Stimulated activated naive B cell treated with anti-CD40 and anti-IgM and Interleukin-4, amounts not matched to agents 10 μg/mL and 1 μg/mL and 100 μg/mL, for 72 hours (primary cell): Measurements from ENCODE around the gene CLASRP.
A peak's percentile ranks its signal among the peaks of the same experiment; 100 is the strongest.

Experiments
- ATAC-seq, 2 donors: fragments of 150-1000 bp; cut with Tn5 transposase; replicated peaks; 2 replicates each; pipeline ENCODE4 v1.10.0; 2021; ENCODE audit warnings: moderate library complexity in 1 of 2
- DNase-seq: peaks from one replicate; pipeline ENCODE4 v3.0.0; 2021
- H3K27ac Mint-ChIP-seq: one replicate; pipeline ENCODE4 v1.8.0; 2022; ENCODE audit warnings: mild to moderate bottlenecking, mixed read lengths
- H3K27me3 Mint-ChIP-seq, 2 donors: one replicate each; pipeline ENCODE4 v1.8.0; 2022; ENCODE audit warnings: mixed read lengths in 2 of 2
- H3K36me3 Mint-ChIP-seq, 2 donors: one replicate each; pipeline ENCODE4 v1.8.0; 2022; ENCODE audit warnings: mixed read lengths in 2 of 2, mild to moderate bottlenecking in 1 of 2
- H3K4me1 Mint-ChIP-seq, 2 donors: one replicate each; pipeline ENCODE4 v1.8.0; 2022; ENCODE audit warnings: mixed read lengths in 2 of 2, mild to moderate bottlenecking in 1 of 2
- H3K4me3 Mint-ChIP-seq, 2 donors: one replicate each; pipeline ENCODE4 v1.8.0; 2022; ENCODE audit warnings: mild to moderate bottlenecking in 2 of 2, mixed read lengths in 2 of 2, moderate library complexity in 1 of 2
- H3K9me3 Mint-ChIP-seq, 2 donors: one replicate each; pipeline ENCODE4 v1.8.0; 2022; ENCODE audit warnings: mixed read lengths in 2 of 2, mild to moderate bottlenecking in 1 of 2

The CLASRP gene

GRCh38 chr19:45092747-45093678, 54.2 kb downstream of the CLASRP start, which contains the start of gene PPP1R37:
TSS of gene PPP1R37 (plus strand) at chr19:45093179. CDS start at chr19:45093326, 147 bp downstream.
- Mint-ChIP-seq H3K36me3 (peaks cover 15 to 53% of the 10 kb centered on the region in 2 donors), H3K4me3 (peak within 1 kb of the TSS; percentile 100), H3K4me1 (peaks cover 41 to 69% of the 10 kb centered on the region in 2 donors), H3K9me3 (peaks cover 2 to 4% of the 10 kb centered on the region in 2 donors), H3K27me3 (no peaks in the 10 kb centered on the region), H3K27ac (peak within 1 kb of the TSS; percentile 100)
- ATAC-seq (peak; percentile 73 to 81), DNase-seq (peak; percentile 91)

- DNase-seq (no peak), ATAC-seq (no peak)
- H3K4me3 Mint-ChIP-seq, result peak overlapping the region; percentile 100
- peaks cover 13 to 47% of the 10 kb centered on the region in 2 donors for H3K36me3 Mint-ChIP-seq
- peak overlapping the region; percentile 100 for H3K27ac Mint-ChIP-seq
- peaks cover 45 to 69% of the 10 kb centered on the region in 2 donors for H3K4me1 Mint-ChIP-seq
- no peaks in the 10 kb centered on the region for H3K27me3 Mint-ChIP-seq
- H3K9me3 Mint-ChIP-seq, result peaks cover 2 to 4% of the 10 kb centered on the region in 2 donors
These were observed 55.3 kb downstream of the CLASRP start for GRCh38 chr19:45094137-45094536.

DNA sequence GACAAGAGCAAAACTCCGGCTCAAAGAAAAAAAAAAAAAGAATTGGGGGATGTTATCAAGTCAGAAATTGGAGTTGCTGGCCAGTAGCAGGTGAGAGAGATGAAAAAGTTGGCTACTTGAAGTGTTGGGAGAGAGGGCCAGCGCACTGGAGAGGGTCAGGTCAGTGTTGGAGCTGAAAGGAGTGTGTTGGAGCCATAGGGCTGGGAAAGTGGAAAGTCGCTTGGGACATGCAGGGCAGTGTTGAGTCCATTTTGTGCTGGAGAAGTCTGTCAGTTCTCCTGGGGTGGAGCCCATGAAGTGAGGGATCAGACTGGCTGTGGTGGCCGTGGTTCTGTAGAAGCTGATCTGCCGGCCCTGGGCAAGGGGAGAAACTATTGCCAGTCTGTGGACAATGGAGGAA, 55.9 kb downstream of the CLASRP start:
- peaks cover 2 to 4% of the 10 kb centered on the region in 2 donors for H3K9me3 Mint-ChIP-seq

DNA sequence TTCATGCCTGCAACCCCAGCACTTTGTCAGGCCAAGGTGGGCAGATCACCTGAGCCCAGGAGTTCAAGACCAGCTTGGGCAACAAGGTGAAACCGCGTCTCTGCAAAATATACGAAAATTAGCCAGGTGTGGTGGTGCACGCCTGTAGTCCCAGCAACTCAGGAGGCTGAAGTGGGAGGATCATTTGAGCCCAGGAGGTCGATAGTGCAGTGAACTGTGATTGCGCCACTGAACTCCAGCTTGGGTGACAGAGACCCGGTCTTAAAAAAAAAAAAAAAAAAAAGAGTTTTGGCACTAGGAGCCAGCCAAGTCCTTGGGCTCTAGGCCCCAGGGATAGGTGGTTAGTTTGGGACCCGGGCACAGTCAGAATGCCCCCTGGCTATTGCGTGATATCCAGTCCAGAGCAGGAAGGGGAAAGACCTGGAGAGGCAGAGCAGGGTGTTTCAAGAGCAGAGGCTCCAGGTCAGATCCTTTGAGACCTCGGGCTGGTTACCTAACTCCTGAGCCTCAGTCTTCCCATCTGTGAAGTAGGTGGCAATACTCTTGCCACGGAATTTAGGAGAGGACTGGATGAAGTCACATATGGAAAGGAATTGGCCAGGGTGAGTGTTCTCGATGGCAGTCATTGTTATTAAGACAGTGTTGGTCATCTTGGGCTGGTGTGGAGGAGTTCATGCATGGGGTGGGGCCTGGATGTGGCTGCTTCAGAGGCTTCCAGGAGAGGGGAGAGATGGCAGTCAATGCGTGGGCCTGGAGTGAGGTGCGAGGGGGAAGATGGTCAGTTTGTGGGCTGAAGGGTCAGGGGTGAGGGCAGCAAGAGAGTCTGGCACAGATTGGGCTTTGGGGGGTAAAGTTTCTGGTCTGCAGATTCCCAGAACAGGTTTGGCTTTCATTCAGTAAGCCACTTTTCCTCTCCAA, 56.9 kb downstream of the CLASRP start:
- DNase-seq, result no peak
- no peak overlapping the region for H3K4me3 Mint-ChIP-seq
- no peak overlapping the region for H3K27ac Mint-ChIP-seq
- H3K9me3 Mint-ChIP-seq, result peaks cover 2 to 4% of the 10 kb centered on the region in 2 donors
- H3K4me1 Mint-ChIP-seq, result peaks cover 50 to 73% of the 10 kb centered on the region in 2 donors
- peaks cover 7 to 35% of the 10 kb centered on the region in 2 donors for H3K36me3 Mint-ChIP-seq
- no peak for ATAC-seq
- no peaks in the 10 kb centered on the region for H3K27me3 Mint-ChIP-seq

More for the DNA sequence above, 55.9 kb downstream of the CLASRP start:
- DNase-seq, result no peak
- no peak for ATAC-seq
- Mint-ChIP-seq H3K4me3 (peak overlapping the region; percentile 100), H3K36me3 (peaks cover 12 to 45% of the 10 kb centered on the region in 2 donors), H3K27me3 (no peaks in the 10 kb centered on the region), H3K27ac (no peak overlapping the region), H3K4me1 (peaks cover 49 to 74% of the 10 kb centered on the region in 2 donors)

- Mint-ChIP-seq H3K27ac (peak overlapping the region; percentile 65), H3K27me3 (no peaks in the 10 kb centered on the region), H3K36me3 (peaks cover 0 to 27% of the 10 kb centered on the region in 2 donors), H3K4me1 (peaks cover 50 to 71% of the 10 kb centered on the region in 2 donors), H3K4me3 (no peak overlapping the region), H3K9me3 (no peaks in the 10 kb centered on the region)
- DNase-seq (no peak), ATAC-seq (no peak)
These were observed 57.9 kb downstream of the CLASRP start for GRCh38 chr19:45096700-45097099.

DNA sequence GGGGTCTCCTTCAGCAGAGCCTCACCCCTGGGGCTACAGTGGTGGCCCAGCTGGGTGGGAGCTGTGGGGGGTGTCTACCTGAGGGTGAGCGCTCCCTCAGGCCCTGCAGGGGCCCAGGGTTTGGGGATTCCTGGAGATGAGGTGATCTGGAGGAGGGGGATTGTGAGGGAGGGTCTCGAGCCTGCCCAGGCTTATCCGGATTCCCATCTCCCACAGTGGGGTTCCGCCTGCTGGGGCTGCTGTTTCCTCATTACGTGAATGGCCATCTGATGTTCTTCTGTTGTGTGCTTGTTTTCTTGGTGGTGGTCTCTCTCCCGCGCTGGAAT, 58.6 kb downstream of the CLASRP start:
- ATAC-seq (no peak), DNase-seq (no peak)
- peak overlapping the region; percentile 74 for H3K27ac Mint-ChIP-seq
- H3K4me1 Mint-ChIP-seq, result peaks cover 53 to 69% of the 10 kb centered on the region in 2 donors
- H3K9me3 Mint-ChIP-seq, result no peaks in the 10 kb centered on the region
- H3K4me3 Mint-ChIP-seq, result no peak overlapping the region
- peaks cover 0 to 27% of the 10 kb centered on the region in 2 donors for H3K36me3 Mint-ChIP-seq
- no peaks in the 10 kb centered on the region for H3K27me3 Mint-ChIP-seq

- Mint-ChIP-seq H3K9me3 (no peaks in the 10 kb centered on the region), H3K4me1 (peaks cover 57 to 69% of the 10 kb centered on the region in 2 donors), H3K36me3 (peaks cover 0 to 27% of the 10 kb centered on the region in 2 donors), H3K27me3 (no peaks in the 10 kb centered on the region), H3K27ac (peak overlapping the region; percentile 74), H3K4me3 (no peak overlapping the region)
- ATAC-seq (no peak), DNase-seq (no peak)
These were observed 59.1 kb downstream of the CLASRP start for GRCh38 chr19:45097776-45098520.

DNA sequence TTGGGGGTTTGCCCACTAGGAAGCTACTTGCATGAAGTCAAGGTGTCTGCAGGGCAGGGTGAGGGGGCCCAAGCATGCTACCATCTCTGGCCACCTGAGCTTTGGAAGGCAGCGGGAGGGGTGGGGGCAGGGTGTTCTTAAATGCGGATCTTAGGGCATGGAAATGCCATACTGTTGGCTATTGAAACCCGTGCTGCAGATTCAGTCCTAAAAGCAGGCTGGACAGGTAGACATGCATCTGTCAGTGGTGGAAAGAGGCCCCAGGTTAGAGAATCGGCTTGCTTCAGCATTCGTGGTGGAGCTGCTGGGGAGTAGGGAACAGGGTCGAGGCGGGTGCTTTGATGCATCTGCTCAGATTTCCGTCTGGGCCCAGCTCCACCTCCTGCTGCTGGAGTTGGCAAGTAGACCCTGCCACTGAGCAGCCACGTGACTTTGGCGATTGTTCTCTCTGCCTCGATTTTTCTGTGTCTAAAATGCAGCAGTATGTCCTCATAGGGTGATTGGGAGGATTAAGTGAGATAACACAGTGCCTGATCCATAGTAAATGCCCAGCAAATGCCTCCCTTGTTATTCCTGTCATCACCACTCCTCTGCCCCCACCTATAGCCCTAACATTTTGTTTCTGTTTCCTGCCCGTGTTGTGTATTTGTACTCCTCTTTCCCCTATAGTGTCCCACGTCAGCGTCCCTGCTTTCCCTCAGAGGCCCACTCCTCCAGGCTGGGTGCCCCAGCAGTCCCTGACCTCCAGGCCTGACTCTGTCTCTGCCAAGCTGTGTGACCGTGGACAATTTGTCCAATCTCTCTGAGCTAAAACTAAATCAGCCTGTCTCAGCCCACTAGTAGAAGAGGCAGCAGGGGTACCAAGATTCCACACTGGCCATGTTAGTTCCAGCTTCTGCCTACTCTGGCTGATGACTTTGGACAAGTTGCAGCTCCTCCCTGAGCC, 59.9 kb downstream of the CLASRP start:
- no peak overlapping the region for H3K27ac Mint-ChIP-seq
- peaks cover 58 to 71% of the 10 kb centered on the region in 2 donors for H3K4me1 Mint-ChIP-seq
- no peaks in the 10 kb centered on the region for H3K27me3 Mint-ChIP-seq
- DNase-seq (no peak), ATAC-seq (no peak)
- peaks cover 0 to 23% of the 10 kb centered on the region in 2 donors for H3K36me3 Mint-ChIP-seq
- no peaks in the 10 kb centered on the region for H3K9me3 Mint-ChIP-seq
- no peak overlapping the region for H3K4me3 Mint-ChIP-seq

- Mint-ChIP-seq H3K27ac (no peak overlapping the region), H3K27me3 (no peaks in the 10 kb centered on the region), H3K36me3 (peaks cover 2 to 20% of the 10 kb centered on the region in 2 donors), H3K4me1 (peaks cover 60 to 71% of the 10 kb centered on the region in 2 donors), H3K4me3 (no peak overlapping the region), H3K9me3 (no peaks in the 10 kb centered on the region)
- no peak for DNase-seq
- no peak for ATAC-seq
These were observed 60.8 kb downstream of the CLASRP start for GRCh38 chr19:45099467-45100191.

GRCh38 chr19:45100201-45100600, 61.4 kb downstream of the CLASRP start:
- ATAC-seq (no peak), DNase-seq (no peak)
- Mint-ChIP-seq H3K4me1 (peaks cover 62 to 73% of the 10 kb centered on the region in 2 donors), H3K9me3 (no peaks in the 10 kb centered on the region), H3K36me3 (peaks cover 4 to 20% of the 10 kb centered on the region in 2 donors), H3K4me3 (no peak overlapping the region), H3K27ac (peak overlapping the region; percentile 38), H3K27me3 (no peaks in the 10 kb centered on the region)

DNA sequence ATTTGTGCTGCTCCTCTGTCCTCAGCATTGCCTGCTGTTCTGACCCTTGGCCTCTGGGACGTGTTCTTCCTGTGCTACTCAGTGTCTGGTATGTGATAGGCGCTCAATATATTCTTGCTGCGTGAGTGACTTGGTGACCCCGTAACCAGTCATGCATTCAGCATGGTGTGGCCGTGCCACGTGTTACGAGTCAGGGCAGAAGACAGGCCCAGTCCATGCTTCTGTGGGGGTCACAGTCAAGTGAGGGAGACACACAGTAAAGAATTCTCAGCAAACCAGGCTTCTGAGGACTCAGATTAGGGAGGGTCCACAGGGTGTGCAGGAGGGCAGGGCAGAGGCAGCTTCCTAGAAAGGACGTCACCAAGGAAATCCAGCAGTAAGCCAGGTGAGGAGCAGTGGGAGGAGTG, 62.0 kb downstream of the CLASRP start:
- DNase-seq (no peak), ATAC-seq (no peak)
- H3K4me3 Mint-ChIP-seq, result no peak overlapping the region
- no peaks in the 10 kb centered on the region for H3K9me3 Mint-ChIP-seq
- peak overlapping the region; percentile 32 for H3K27ac Mint-ChIP-seq
- H3K36me3 Mint-ChIP-seq, result peaks cover 4 to 19% of the 10 kb centered on the region in 2 donors
- H3K27me3 Mint-ChIP-seq, result no peaks in the 10 kb centered on the region
- H3K4me1 Mint-ChIP-seq, result peaks cover 66 to 76% of the 10 kb centered on the region in 2 donors

GRCh38 chr19:45101806-45102205, 63.0 kb downstream of the CLASRP start:
- Mint-ChIP-seq H3K27me3 (no peaks in the 10 kb centered on the region), H3K36me3 (peaks cover 4 to 12% of the 10 kb centered on the region in 2 donors), H3K27ac (peak overlapping the region; percentile 48), H3K9me3 (no peaks in the 10 kb centered on the region), H3K4me3 (no peak overlapping the region), H3K4me1 (peaks cover 57 to 67% of the 10 kb centered on the region in 2 donors)
- no peak for DNase-seq
- ATAC-seq, result no peak
